Measurements from ENCODE around the gene PHLDB2. TPM values are rescaled to one million over a fixed set of nuclear protein-coding genes. Genes with fewer than 3 reads are reported as not detected.

PHLDB2 gene
- total and polyA plus RNA-seq, 10 of the 15 experiments (the other 5 are each of a cell fraction or from before 2014, with no cell fraction given), result 0.03 to 0.67 (median 0.40) TPM

DNA sequence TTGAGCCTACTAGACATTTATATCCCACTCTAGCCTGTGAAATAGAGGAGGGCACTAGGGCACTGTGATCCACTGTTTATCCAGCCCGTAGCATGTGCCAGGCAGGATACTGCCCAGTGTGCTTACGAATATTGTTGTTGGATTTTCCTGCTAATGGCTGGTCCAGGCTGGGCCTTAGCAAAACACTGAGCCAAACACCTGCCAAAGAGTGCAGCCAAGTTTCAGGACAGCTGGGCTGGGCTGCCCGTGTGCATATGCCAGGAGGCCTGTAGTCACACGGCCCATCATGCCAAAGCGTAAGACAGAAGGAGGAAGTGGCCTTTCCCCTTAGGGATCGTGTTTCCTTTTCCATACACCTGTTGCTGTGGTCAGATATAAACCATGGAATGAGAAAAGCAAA lies 65.2 kb downstream of the PHLDB2 start:
- no peak for FAIRE-seq
- Histone ChIP-seq H3K9ac (ENCODE audit: control insufficient read depth, insufficient read depth, low read length) (no peak overlapping the region), H3K27me3 (replicated peaks in 1 of 2; ENCODE audit: control insufficient read depth in 2 of 2, insufficient read depth in 2 of 2, low read length in 1 of 2) (no peaks in the 10 kb centered on the region), H4K20me1 (ENCODE audit: control insufficient read depth, insufficient read depth) (no peaks in the 10 kb centered on the region), H2AFZ (ENCODE audit: control insufficient read depth, low read depth, low read length) (no peak overlapping the region), H3K27ac (ENCODE audit: control insufficient read depth, insufficient read depth) (no peak overlapping the region), H3K4me2 (ENCODE audit: control insufficient read depth, insufficient read depth) (no peak overlapping the region), H3K36me3 (ENCODE audit: control insufficient read depth in 2 of 2, insufficient read depth in 2 of 2, low read length in 1 of 2) (no peaks in the 10 kb centered on the region), H3K4me3 (no peak overlapping the region), H3K9me3 (replicated peaks; ENCODE audit: control insufficient read depth, insufficient read depth, low read length) (no peaks in the 10 kb centered on the region), H3K79me2 (ENCODE audit: control insufficient read depth, insufficient read depth, low read length) (no peaks in the 10 kb centered on the region), H3K4me1 (ENCODE audit: control insufficient read depth, insufficient read depth, low read length) (no peaks in the 10 kb centered on the region)
- CTCF ChIA-PET, result interaction anchor here (1.5 kb wide), 1 partner anchor 207 kb away, joined by 4 read pairs; no protein-coding TSS in a partner anchor
- TF ChIP-seq, protein P1, sequence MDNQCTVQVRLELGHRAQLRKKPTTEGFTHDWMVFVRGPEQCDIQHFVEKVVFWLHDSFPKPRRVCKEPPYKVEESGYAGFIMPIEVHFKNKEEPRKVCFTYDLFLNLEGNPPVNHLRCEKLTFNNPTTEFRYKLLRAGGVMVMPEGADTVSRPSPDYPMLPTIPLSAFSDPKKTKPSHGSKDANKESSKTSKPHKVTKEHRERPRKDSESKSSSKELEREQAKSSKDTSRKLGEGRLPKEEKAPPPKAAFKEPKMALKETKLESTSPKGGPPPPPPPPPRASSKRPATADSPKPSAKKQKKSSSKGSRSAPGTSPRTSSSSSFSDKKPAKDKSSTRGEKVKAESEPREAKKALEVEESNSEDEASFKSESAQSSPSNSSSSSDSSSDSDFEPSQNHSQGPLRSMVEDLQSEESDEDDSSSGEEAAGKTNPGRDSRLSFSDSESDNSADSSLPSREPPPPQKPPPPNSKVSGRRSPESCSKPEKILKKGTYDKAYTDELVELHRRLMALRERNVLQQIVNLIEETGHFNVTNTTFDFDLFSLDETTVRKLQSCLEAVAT (IDR thresholded peaks at IDR 0.05), result no peak
- TF ChIP-seq CREM (IDR thresholded peaks at IDR 0.05; ENCODE audit: low read depth) (no peak), CHD2 (IDR thresholded peaks at IDR 0.05; ENCODE audit: borderline replicate concordance, low read depth, low read length) (no peak), TCF12 (IDR thresholded peaks at IDR 0.05; ENCODE audit: low read depth, low read length) (no peak), RBBP5 (conservative IDR thresholded peaks at IDR 0.05) (no peak), POLR2A (IDR thresholded peaks at IDR 0.05; ENCODE audit: low read depth, low read length) (no peak), SUZ12 (IDR thresholded peaks at IDR 0.05; ENCODE audit: unreplicated experiment) (no peak), KAT2A (conservative IDR thresholded peaks at IDR 0.05; ENCODE audit: control insufficient read depth, low read depth, low read length) (no peak), ELK1 (IDR thresholded peaks at IDR 0.05; ENCODE audit: low read depth, low read length) (no peak), POLR2AphosphoS5 (IDR thresholded peaks at IDR 0.05; ENCODE audit: low read length) (no peak)
- TF ChIP-seq, protein P2, sequence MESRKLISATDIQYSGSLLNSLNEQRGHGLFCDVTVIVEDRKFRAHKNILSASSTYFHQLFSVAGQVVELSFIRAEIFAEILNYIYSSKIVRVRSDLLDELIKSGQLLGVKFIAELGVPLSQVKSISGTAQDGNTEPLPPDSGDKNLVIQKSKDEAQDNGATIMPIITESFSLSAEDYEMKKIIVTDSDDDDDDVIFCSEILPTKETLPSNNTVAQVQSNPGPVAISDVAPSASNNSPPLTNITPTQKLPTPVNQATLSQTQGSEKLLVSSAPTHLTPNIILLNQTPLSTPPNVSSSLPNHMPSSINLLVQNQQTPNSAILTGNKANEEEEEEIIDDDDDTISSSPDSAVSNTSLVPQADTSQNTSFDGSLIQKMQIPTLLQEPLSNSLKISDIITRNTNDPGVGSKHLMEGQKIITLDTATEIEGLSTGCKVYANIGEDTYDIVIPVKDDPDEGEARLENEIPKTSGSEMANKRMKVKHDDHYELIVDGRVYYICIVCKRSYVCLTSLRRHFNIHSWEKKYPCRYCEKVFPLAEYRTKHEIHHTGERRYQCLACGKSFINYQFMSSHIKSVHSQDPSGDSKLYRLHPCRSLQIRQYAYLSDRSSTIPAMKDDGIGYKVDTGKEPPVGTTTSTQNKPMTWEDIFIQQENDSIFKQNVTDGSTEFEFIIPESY (IDR thresholded peaks at IDR 0.05), result no peak
- POLR2A ChIA-PET, result no interaction called here
- intact Hi-C loops (cut with micrococcal nuclease; ENCODE audit: unreplicated experiment) (no loop called here), in situ Hi-C loops (cut with MboI) (no loop called here)
- no peak for DNase-seq (ENCODE audit: low read depth, low spot score)
- no peak for ATAC-seq
- RAD21 ChIA-PET (ENCODE audit: unreplicated experiment), result no interaction called here
- BruUV-seq (replicated peaks), result no TSS peak
- SMC1A ChIA-PET (ENCODE audit: uncharacterized antibody, unreplicated experiment), result interaction anchor here (0.7 to 0.9 kb wide), 2 partner anchors 29 to 208 kb away, joined by 3 read pairs; no protein-coding TSS in a partner anchor
- WGBS (ENCODE audit: insufficient coverage, insufficient replicate concordance, low lambda C conversion rate, missing lambda C conversion rate), result 21% methylated on average over 6 of the region's 6 CpGs
